Stomach smooth muscle (tissue), 2 donors: ENCODE measurements around the gene RNF123.

Experiments used
- H3K27ac ChIP-seq: one replicate; pipeline ENCODE4 v1.7.0; 2013; ENCODE audit warnings: mild to moderate bottlenecking, low read length, inconsistent platforms
- H3K27me3 ChIP-seq, 2 donors: one replicate each; pipeline ENCODE4 v1.7.0; 2013; ENCODE audit warnings: low read length in 2 of 2; ENCODE audit not compliant: insufficient read depth in 2 of 2, control insufficient read depth in 1 of 2
- H3K36me3 ChIP-seq, 2 donors: one replicate each; pipeline ENCODE4 v1.7.0; 2013; ENCODE audit warnings: low read length in 2 of 2; ENCODE audit not compliant: control insufficient read depth in 2 of 2, insufficient read depth in 2 of 2
- H3K4me1 ChIP-seq: one replicate; pipeline ENCODE4 v1.7.0; 2013; ENCODE audit warnings: low read length; ENCODE audit not compliant: control insufficient read depth, insufficient read depth
- H3K4me3 ChIP-seq, 2 donors: one replicate each; pipeline ENCODE4 v1.7.0; 2013; ENCODE audit warnings: low read length in 2 of 2
- H3K9ac ChIP-seq, 2 donors: one replicate each; pipeline ENCODE4 v1.7.0; 2013; ENCODE audit warnings: low read length in 2 of 2, mild to moderate bottlenecking in 1 of 2
- H3K9me3 ChIP-seq, 2 donors: one replicate each; pipeline ENCODE4 v1.7.0; 2013; ENCODE audit warnings: low read length in 2 of 2; ENCODE audit not compliant: control insufficient read depth in 2 of 2
- donor health status: healthy.
- donor health status: Pancreatic carcinoma.

RNF123 gene

DNA sequence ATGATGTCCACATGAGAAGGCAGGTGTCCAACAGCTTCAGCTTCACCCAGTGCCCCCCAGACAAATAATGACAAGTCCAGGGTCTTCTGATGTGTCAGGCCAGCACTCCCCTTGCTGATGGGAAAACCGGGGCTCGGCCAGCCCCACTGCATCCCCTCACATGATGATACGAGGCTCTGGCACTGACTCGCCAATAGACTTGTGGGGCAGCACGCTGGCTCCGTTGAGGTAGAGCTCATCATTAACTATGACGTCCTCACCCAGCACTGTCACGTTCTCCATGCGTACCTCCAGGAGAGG, 32.2 kb downstream of the RNF123 start:
- Histone ChIP-seq H3K27me3 (peaks cover 0 to 3% of the 10 kb centered on the region in 2 donors), H3K36me3 (peaks cover 4 to 20% of the 10 kb centered on the region in 2 donors), H3K9me3 (no peaks in the 10 kb centered on the region), H3K4me3 (no peak overlapping the region), H3K27ac (no peak overlapping the region), H3K9ac (no peak overlapping the region), H3K4me1 (peaks cover 40% of the 10 kb centered on the region)

DNA sequence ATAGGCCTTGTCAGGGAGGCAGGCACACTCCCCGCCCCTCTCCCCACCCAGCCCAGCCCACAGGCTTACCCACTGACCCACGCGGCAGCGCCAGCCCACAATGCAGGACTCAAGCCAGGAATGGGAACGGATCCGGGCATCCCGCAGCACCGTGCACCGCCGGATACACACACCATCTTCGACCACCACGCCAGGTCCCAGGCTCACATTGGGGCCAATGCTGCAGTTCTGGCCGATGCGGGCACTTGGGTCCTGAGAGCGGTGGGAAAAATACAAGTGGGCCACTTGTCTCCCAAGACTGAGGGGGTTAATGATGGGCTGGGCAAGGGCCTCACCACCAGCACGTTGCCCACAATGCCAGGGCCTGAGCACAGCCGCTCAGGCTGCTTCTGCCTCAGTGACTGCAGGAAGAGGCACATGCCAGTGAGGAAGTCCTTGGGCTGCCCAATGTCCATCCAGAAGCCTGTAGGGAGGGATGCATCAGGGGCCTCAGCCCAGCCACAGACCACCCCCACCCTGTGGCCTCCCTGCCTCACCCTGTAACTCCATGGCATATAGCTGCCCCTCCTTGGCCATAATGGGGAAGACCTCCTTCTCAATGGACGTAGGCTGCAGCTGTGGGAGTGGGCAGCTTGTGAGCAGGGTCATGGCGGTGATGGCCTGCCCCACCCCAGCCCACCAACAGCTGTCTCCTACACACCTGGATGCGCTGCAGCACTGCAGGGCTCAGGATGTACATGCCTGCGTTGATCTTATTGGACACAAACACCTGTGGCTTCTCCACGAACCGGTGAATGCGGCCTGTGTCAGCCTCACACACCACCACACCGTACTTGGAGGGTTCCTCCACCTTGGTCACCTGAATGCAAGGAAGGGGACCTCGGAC, 32.8 kb downstream of the RNF123 start:
- Histone ChIP-seq H3K4me3 (peak overlapping the region in 1 of 2 donors; percentile 97), H3K4me1 (peaks cover 40% of the 10 kb centered on the region), H3K9me3 (no peaks in the 10 kb centered on the region), H3K9ac (peak overlapping the region; percentile 90 to 95), H3K36me3 (peaks cover 7 to 23% of the 10 kb centered on the region in 2 donors), H3K27me3 (peaks cover 0 to 3% of the 10 kb centered on the region in 2 donors), H3K27ac (peak overlapping the region; percentile 6)

DNA sequence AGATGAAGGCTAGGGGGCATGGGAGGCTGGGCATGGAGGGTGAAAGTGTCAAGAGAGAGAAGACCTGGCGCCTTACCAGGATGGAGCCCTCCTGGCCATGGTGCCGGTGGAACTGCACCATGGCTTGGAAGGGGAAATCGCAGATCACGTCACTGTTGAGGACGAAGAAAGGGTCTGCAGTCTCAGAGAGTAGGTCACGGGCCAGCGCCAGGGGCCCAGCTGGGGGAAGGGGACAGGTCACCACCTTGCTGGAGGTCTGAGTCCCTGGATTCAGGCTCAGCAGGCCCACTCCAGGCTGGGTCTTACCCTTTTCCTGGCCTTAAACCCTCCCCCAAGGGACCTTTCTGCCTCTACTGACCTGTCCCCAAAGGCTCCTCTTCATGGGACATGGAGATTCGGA, 33.5 kb downstream of the RNF123 start:
- Histone ChIP-seq H3K9ac (peak overlapping the region; percentile 90 to 95), H3K4me3 (peak overlapping the region; percentile 91 to 97), H3K36me3 (peaks cover 14 to 30% of the 10 kb centered on the region in 2 donors), H3K27ac (peak overlapping the region; percentile 81), H3K9me3 (no peaks in the 10 kb centered on the region), H3K4me1 (peaks cover 40% of the 10 kb centered on the region), H3K27me3 (peaks cover 0 to 3% of the 10 kb centered on the region in 2 donors)

DNA sequence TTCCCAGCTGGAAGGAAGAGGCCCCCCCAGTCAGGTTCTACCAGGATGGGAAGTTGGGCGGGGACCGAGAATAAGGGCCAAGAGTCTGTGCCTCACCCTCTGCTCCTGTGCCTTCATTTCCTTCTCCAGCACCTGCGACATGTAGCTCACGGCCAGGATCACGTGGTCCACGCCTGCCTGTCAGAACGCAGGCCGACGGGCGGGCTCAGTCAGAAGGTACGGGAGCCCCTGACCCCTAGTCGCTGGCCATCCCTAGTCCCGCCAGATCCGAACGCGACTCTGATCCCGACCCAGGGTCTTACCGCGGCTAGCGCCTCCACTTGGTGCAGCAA, 33.9 kb downstream of the RNF123 start:
- Histone ChIP-seq H3K27ac (peak overlapping the region; percentile 81), H3K4me1 (peaks cover 40% of the 10 kb centered on the region), H3K9ac (peak overlapping the region; percentile 90 to 95)

DNA sequence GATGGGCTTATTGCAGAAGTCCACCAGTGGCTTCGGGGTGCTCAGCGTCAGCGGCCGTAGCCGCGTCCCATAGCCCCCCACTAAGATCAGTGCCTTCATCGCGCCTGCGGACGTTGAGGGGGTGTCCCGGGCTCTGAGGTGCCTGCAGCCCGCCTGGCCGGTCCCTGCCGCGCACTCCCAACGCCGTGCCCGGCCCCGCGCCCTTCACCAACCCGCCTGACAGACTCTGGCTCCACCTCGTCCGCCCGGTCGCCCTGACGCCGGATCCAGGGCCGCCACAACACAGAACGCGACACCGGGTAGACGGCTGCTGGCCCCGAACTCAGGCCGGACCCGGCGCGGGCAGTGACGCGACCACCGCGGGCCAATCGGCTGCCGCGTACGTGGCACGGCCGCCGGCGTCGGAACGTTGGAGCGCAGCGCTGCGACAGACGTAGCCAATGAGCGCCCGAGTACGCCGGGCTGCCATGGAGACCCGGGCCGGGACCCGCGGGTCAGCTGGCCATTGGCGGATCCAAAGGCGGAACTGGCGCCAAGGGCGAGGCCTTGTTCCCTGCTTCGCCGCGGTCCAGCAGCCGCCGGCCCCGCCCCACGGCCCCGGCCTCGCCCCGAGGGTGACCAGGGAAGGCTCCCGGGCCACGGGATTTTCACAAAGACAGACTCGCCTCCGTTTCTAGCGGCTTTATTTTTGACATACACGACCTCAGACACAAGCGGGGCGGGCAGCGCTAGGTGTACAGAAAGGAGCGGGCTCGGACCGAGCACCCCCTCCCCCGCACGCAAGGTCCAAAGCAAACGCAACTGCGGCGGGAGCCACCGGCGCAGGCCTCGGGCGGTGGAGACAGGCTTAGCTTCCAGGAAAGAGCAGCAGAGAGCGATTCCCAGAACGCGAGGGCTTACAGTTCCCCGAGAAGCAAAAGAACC, 34.5 kb downstream of the RNF123 start, which contains the start of gene GMPPB:
Gene GMPPB, minus strand, starts transcription at position 324 of the 924 bp plus-strand sequence. Its CDS starts 225 bp downstream, at position 99.
- Histone ChIP-seq H3K9me3 (no peaks in the 10 kb centered on the region), H3K9ac (peak within 1 kb of the TSS; percentile 90 to 95), H3K4me3 (peak within 1 kb of the TSS; percentile 91 to 97), H3K27ac (peak within 1 kb of the TSS; percentile 81), H3K36me3 (peaks cover 16 to 34% of the 10 kb centered on the region in 2 donors), H3K4me1 (peaks cover 33% of the 10 kb centered on the region), H3K27me3 (no peaks in the 10 kb centered on the region)

More for the DNA sequence above, 33.9 kb downstream of the RNF123 start:
- H3K36me3 ChIP-seq, result peaks cover 16 to 34% of the 10 kb centered on the region in 2 donors
- H3K27me3 ChIP-seq, result peaks cover 0 to 3% of the 10 kb centered on the region in 2 donors
- no peaks in the 10 kb centered on the region for H3K9me3 ChIP-seq
- peak overlapping the region; percentile 91 to 97 for H3K4me3 ChIP-seq

DNA sequence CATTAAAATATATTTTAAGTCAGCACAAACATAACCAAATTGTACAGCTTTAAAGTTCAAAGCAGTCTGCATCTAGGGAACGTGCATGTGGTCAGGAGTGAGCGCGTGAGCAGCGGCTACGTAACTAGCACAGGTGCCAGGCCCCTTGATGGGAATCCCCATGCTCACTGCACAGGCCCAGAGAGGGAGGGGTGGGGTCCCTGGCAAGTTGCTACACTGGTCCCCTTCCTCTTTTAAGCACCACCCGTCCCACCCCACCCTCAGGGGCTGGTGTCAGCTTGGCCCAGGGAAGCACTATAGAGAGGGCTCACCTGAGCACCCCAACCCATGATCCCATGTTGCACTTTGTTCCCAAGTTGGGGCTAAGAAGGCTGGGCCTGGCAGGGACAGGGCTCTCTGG, 35.2 kb downstream of the RNF123 start:
- no peaks in the 10 kb centered on the region for H3K9me3 ChIP-seq
- no peaks in the 10 kb centered on the region for H3K27me3 ChIP-seq
- peak overlapping the region; percentile 73 to 95 for H3K9ac ChIP-seq
- H3K36me3 ChIP-seq, result peaks cover 16 to 34% of the 10 kb centered on the region in 2 donors
- H3K27ac ChIP-seq, result peak overlapping the region; percentile 46
- H3K4me1 ChIP-seq, result peaks cover 27% of the 10 kb centered on the region
- peak overlapping the region; percentile 79 to 97 for H3K4me3 ChIP-seq

DNA sequence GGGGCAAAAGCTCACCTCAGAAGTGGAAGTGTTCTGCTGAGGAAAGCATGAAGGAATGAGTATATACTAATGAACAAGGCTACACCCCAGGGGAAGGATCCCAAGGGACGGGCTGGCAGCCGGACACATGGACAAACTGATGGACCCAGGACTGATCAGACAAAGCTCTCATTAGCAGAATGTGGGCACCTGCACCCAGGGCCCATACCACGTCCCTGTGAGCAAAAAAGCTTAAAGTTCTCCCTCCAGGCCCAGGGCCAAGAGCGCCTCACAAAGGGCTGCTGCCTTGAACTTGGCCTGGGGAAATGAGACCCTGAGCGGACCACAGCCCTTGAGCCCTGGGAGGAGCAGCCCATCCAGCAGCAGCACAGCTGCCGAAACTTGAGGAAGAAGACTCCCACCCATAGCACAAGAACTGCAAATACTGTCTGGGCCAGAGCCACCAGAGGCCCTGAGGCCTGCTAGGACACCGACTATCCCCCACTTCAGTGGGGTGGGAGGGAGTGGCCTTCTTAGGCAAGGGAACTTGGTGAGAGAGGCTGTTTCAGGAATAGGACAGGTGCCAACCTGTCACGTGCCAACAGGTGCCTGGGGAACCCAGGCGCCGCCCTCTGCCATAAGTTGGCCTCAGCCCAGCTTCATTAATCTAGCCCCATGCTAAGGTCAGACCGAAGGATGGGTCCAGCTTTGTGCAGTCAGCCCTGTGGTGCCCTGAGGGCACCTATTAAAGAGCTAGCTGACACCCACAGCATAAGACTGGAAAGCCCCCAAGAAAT, 36.7 kb downstream of the RNF123 start:
- Histone ChIP-seq H3K27me3 (no peaks in the 10 kb centered on the region), H3K4me1 (peaks cover 27% of the 10 kb centered on the region), H3K36me3 (peaks cover 17 to 30% of the 10 kb centered on the region in 2 donors), H3K9me3 (no peaks in the 10 kb centered on the region), H3K27ac (no peak overlapping the region), H3K9ac (no peak overlapping the region), H3K4me3 (no peak overlapping the region)

DNA sequence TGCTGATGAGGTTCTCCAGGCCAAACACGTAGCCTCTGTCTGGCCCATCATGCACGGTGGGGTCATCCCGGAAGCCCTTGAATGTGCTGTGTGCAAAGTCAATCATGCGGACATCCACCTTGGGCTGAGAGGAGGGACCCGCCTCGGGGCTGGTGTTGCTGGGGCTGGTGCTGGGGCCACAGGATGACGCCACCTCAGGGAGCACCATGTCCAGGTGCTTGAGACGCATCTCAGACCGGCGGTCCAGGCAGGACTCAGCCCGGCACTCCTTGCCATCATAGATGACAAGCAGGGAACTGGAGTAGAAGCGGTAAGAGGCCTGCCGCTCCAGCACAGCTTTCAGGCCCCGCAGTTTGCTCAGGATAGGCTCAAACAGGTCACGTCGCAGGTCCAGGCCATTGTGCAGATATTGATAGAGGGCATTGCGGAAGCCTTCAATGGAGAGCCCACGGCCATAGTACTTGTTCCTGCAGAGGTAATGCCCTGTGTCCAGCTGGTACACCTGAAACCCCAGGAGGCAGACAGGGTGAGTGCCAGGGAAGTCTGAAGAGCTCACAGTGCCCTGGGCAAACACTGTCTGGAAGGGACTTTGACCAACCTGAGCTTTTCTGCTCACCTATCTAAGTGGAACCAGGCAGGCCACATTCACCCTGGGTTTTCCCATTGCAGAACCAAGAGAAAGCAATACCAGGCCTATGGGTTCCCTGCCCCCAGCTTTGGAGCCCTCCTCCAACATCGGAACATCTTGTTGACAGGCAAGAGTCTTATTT, 38.0 kb downstream of the RNF123 start:
- H3K27me3 ChIP-seq, result no peaks in the 10 kb centered on the region
- H3K4me1 ChIP-seq, result peaks cover 25% of the 10 kb centered on the region
- no peak overlapping the region for H3K9ac ChIP-seq
- no peak overlapping the region for H3K27ac ChIP-seq
- no peak overlapping the region for H3K4me3 ChIP-seq
- H3K36me3 ChIP-seq, result peaks cover 23 to 33% of the 10 kb centered on the region in 2 donors
- H3K9me3 ChIP-seq, result no peaks in the 10 kb centered on the region

DNA sequence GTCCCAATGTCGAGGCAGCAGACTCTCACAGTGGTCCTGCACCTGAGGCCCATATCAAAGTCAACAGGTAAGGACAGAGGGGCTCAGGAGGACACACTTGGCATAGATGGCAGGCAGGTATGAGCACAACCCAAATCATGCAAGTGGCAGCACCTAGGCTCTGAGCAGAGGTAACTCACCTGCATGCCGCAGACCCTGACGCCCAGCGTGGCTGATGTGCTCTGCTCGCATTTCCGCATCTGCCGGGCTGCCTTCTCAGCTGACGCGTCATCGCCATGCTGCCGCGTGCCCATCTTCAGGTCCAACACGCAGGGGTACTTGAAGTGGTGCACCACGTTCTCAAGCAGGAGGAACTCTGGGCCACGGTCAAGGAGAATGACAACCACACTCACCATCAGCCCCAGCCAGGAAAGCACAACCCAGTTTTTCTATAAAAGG, 38.6 kb downstream of the RNF123 start:
- H3K4me3 ChIP-seq, result no peak overlapping the region
- no peak overlapping the region for H3K27ac ChIP-seq
- no peak overlapping the region for H3K9ac ChIP-seq
- no peaks in the 10 kb centered on the region for H3K9me3 ChIP-seq
- H3K4me1 ChIP-seq, result peaks cover 19% of the 10 kb centered on the region
- H3K36me3 ChIP-seq, result peaks cover 29 to 39% of the 10 kb centered on the region in 2 donors
- H3K27me3 ChIP-seq, result no peaks in the 10 kb centered on the region
